Right forelimb (tissue), 1 donor: Measurements from ENCODE around the gene TMEM198.
A peak's percentile ranks its signal among the peaks of the same experiment; 100 is the strongest.

Experiments used
- DNase-seq: peaks from one replicate; pipeline ENCODE4 v3.0.0-alpha.2; 2018

The TMEM198 gene

DNA sequence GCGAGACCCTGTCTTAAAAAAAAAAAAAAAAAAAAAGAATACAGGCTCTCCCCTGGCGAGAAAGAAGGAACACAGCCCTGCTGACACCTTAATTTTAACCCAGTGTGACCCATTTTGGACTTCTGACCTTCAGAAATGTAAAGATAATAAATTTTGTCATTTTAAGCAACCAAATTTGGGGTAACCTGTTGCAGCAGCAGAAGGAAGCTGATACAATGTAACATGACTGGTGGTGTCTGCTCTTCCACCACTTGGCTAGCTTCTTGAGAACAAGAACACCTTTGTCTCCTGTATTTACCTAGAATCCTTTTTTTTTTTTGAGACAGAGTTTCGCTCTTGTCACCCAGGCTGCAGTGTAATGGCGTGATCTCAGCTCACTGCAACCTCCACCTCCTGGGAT is 47.3 kb downstream of the TMEM198 start:
- no peak for DNase-seq

GRCh38 chr2:219592736-219593135 is 48.9 kb downstream of the TMEM198 start:
- no peak for DNase-seq

DNA sequence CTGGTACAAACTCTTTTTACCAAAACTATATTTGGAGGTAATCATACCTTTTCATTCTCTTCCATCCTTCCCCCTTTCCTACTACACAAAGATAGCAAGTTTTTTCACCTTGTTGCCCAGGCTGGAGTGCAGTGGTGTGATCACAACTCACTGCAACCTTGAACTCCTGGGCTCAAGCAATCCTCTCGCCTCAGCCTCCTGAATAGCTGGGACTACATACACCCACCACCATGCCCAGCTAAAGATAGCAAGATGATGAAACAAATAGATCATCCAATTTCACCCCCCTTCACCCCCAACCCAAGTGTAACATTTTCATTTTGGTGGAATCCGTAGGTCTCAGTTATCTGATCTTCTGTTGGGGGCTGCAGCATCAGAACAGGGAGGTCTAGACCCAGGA is 49.3 kb downstream of the TMEM198 start:
- DNase-seq = no peak

- peak; percentile 80 for DNase-seq
Observed at GRCh38 chr2:219595256-219595655, 51.4 kb downstream of the TMEM198 start.

GRCh38 chr2:219596954-219597551 is 53.2 kb downstream of the TMEM198 start:
- no peak for DNase-seq

- DNase-seq = peak; percentile 98
Observed at GRCh38 chr2:219597552-219598307, 53.9 kb downstream of the TMEM198 start, which contains the start of gene STK11IP. Gene STK11IP (plus strand): TSS chr2:219597857. CDS start chr2:219598120, 263 bp downstream.

- no peak for DNase-seq
Observed at GRCh38 chr2:219598308-219599078, 54.7 kb downstream of the TMEM198 start.
